AG10803 (cell line): ENCODE results near the gene ADSS1.

Experiments used
- DNase-seq: peaks from one replicate; pipeline ENCODE4 v3.0.0; 2010; ENCODE audit warnings: low read depth
- H3K4me3 ChIP-seq: 2 replicates; pipeline ENCODE4 v1.5.1; 2011; ENCODE audit warnings: mild to moderate bottlenecking, low read length, control low read depth
- CTCF ChIP-seq: conservative IDR thresholded peaks from 2 replicates; pipeline ENCODE4 v1.5.1; 2011; ENCODE audit warnings: mild to moderate bottlenecking, low read length, control low read depth, inconsistent platforms

The ADSS1 gene

GRCh38 chr14:104708606-104709268, 15.3 kb upstream of the ADSS1 start:
- DNase-seq = peak; percentile 41
- TF ChIP-seq CTCF = peak; percentile 93
- no peak overlapping the region for H3K4me3 ChIP-seq

GRCh38 chr14:104709387-104710039, 14.5 kb upstream of the ADSS1 start:
- no peak overlapping the region for H3K4me3 ChIP-seq
- no peak for DNase-seq
- TF ChIP-seq CTCF = no peak

GRCh38 chr14:104710071-104710735, 13.8 kb upstream of the ADSS1 start:
- no peak overlapping the region for H3K4me3 ChIP-seq
- no peak for DNase-seq
- TF ChIP-seq CTCF = no peak

- no peak overlapping the region for H3K4me3 ChIP-seq
- no peak for TF ChIP-seq CTCF
- no peak for DNase-seq
These were observed 10.9 kb upstream of the ADSS1 start for GRCh38 chr14:104712881-104713734.

- no peak for TF ChIP-seq CTCF
- H3K4me3 ChIP-seq = no peak overlapping the region
- no peak for DNase-seq
These were observed 10.0 kb upstream of the ADSS1 start for GRCh38 chr14:104714066-104714465.

- H3K4me3 ChIP-seq = no peak overlapping the region
- DNase-seq = no peak
- no peak for TF ChIP-seq CTCF
These were observed 9.3 kb upstream of the ADSS1 start for GRCh38 chr14:104714681-104715080.
